Stimulated activated naive CD8-positive, alpha-beta T cell treated with anti-CD3 and anti-CD28 coated beads, Interleukin-15, amount 100 ng/mL, for 72 hours (primary cell): ENCODE measurements around the gene DKK3.
A peak's percentile ranks its signal among the peaks of the same experiment; 100 is the strongest.
"Not testable (repeated sequence)": the region's sequence is repeated elsewhere in the genome, so short reads cannot be mapped to it uniquely, and the experiment has no call there.

Experiments
- ATAC-seq: fragments of 150-1000 bp; cut with Tn5 transposase; 2 replicates; pipeline ENCODE4 v1.10.0; 2021; ENCODE audit warnings: mild to moderate bottlenecking, moderate library complexity
- DNase-seq, 2 donors: peaks; one replicate each; pipeline ENCODE4 v3.0.0; 2021 to 2022
- H3K27ac Mint-ChIP-seq, 2 donors: one replicate each; pipeline ENCODE4 v1.8.0; 2022; ENCODE audit warnings: mild to moderate bottlenecking in 2 of 2, mixed read lengths in 2 of 2, moderate library complexity in 2 of 2
- H3K27me3 Mint-ChIP-seq: one replicate; pipeline ENCODE4 v1.8.0; 2022; ENCODE audit warnings: mixed read lengths
- H3K4me1 Mint-ChIP-seq: one replicate; pipeline ENCODE4 v1.8.0; 2022; ENCODE audit warnings: mild to moderate bottlenecking, mixed read lengths
- H3K4me3 Mint-ChIP-seq, 2 donors: one replicate each; pipeline ENCODE4 v1.8.0; 2022; ENCODE audit warnings: mild to moderate bottlenecking in 2 of 2, mixed read lengths in 2 of 2, moderate library complexity in 1 of 2
- H3K9me3 Mint-ChIP-seq, 2 donors: one replicate each; pipeline ENCODE4 v1.8.0; 2022; ENCODE audit warnings: mixed read lengths in 2 of 2

The DKK3 gene

GRCh38 chr11:12043221-12043620, 34.8 kb upstream of the DKK3 start:
- H3K27me3 Mint-ChIP-seq, result peaks cover 23% of the 10 kb centered on the region
- no peak overlapping the region for H3K27ac Mint-ChIP-seq
- H3K4me1 Mint-ChIP-seq, result peaks cover 16% of the 10 kb centered on the region
- no peaks in the 10 kb centered on the region for H3K9me3 Mint-ChIP-seq
- no peak for ATAC-seq
- no peak overlapping the region for H3K4me3 Mint-ChIP-seq
- no peak for DNase-seq

- H3K27ac Mint-ChIP-seq, result no peak overlapping the region
- H3K4me1 Mint-ChIP-seq, result peaks cover 11% of the 10 kb centered on the region
- DNase-seq, result no peak
- no peaks in the 10 kb centered on the region for H3K9me3 Mint-ChIP-seq
- no peak overlapping the region for H3K4me3 Mint-ChIP-seq
- no peak for ATAC-seq
- H3K27me3 Mint-ChIP-seq, result peaks cover 21% of the 10 kb centered on the region
Measured at GRCh38 chr11:12042215-12042676, 33.8 kb upstream of the DKK3 start.

- not testable (repeated sequence) for H3K9me3 Mint-ChIP-seq, H3K4me1 Mint-ChIP-seq, H3K27ac Mint-ChIP-seq, DNase-seq, H3K4me3 Mint-ChIP-seq, ATAC-seq
- peaks cover 17% of the 10 kb centered on the region for H3K27me3 Mint-ChIP-seq
Measured at GRCh38 chr11:12040719-12041118, 32.3 kb upstream of the DKK3 start.

- Mint-ChIP-seq H3K4me1 (no peaks in the 10 kb centered on the region), H3K27ac (no peak overlapping the region), H3K9me3 (no peaks in the 10 kb centered on the region), H3K4me3 (no peak overlapping the region), H3K27me3 (peaks cover 42% of the 10 kb centered on the region)
- ATAC-seq (no peak), DNase-seq (no peak)
Measured at GRCh38 chr11:12032968-12033367, 24.5 kb upstream of the DKK3 start.

- Mint-ChIP-seq H3K4me3 (no peak overlapping the region), H3K27ac (no peak overlapping the region), H3K9me3 (no peaks in the 10 kb centered on the region), H3K4me1 (no peaks in the 10 kb centered on the region), H3K27me3 (peaks cover 50% of the 10 kb centered on the region)
- DNase-seq, result no peak
- ATAC-seq, result no peak
Measured at GRCh38 chr11:12031856-12032544, 23.6 kb upstream of the DKK3 start.

GRCh38 chr11:12029738-12030363, 21.4 kb upstream of the DKK3 start:
- H3K27me3 Mint-ChIP-seq, result peaks cover 44% of the 10 kb centered on the region
- H3K27ac Mint-ChIP-seq, result no peak overlapping the region
- peaks cover 0 to under 1% of the 10 kb centered on the region in 2 donors for H3K9me3 Mint-ChIP-seq
- H3K4me1 Mint-ChIP-seq, result no peaks in the 10 kb centered on the region
- no peak overlapping the region for H3K4me3 Mint-ChIP-seq
- no peak for ATAC-seq
- no peak for DNase-seq

GRCh38 chr11:12029119-12029518, 20.7 kb upstream of the DKK3 start:
- H3K4me3 Mint-ChIP-seq, result no peak overlapping the region
- peaks cover 43% of the 10 kb centered on the region for H3K27me3 Mint-ChIP-seq
- DNase-seq (no peak), ATAC-seq (no peak)
- no peak overlapping the region for H3K27ac Mint-ChIP-seq
- H3K4me1 Mint-ChIP-seq, result no peaks in the 10 kb centered on the region
- peaks cover 0 to 8% of the 10 kb centered on the region in 2 donors for H3K9me3 Mint-ChIP-seq

GRCh38 chr11:12028303-12028702, 19.9 kb upstream of the DKK3 start:
- no peak for ATAC-seq
- DNase-seq, result no peak
- Mint-ChIP-seq H3K9me3 (peaks cover 0 to 16% of the 10 kb centered on the region in 2 donors), H3K27ac (no peak overlapping the region), H3K27me3 (peaks cover 45% of the 10 kb centered on the region), H3K4me3 (no peak overlapping the region), H3K4me1 (no peaks in the 10 kb centered on the region)

- Mint-ChIP-seq H3K4me3 (no peak overlapping the region), H3K27ac (no peak overlapping the region), H3K9me3 (peaks cover 0 to 27% of the 10 kb centered on the region in 2 donors), H3K4me1 (no peaks in the 10 kb centered on the region), H3K27me3 (peaks cover 56% of the 10 kb centered on the region)
- ATAC-seq (peak; percentile 50), DNase-seq (no peak)
Measured at GRCh38 chr11:12026331-12027211, 18.1 kb upstream of the DKK3 start.

- DNase-seq (no peak), ATAC-seq (no peak)
- Mint-ChIP-seq H3K9me3 (peaks cover 0 to 27% of the 10 kb centered on the region in 2 donors), H3K4me1 (no peaks in the 10 kb centered on the region), H3K27ac (no peak overlapping the region), H3K27me3 (peaks cover 55% of the 10 kb centered on the region), H3K4me3 (no peak overlapping the region)
Measured at GRCh38 chr11:12024254-12024926, 16.0 kb upstream of the DKK3 start.

- H3K4me1 Mint-ChIP-seq, result no peaks in the 10 kb centered on the region
- H3K9me3 Mint-ChIP-seq, result peaks cover 0 to 27% of the 10 kb centered on the region in 2 donors
- no peak for DNase-seq
- H3K27me3 Mint-ChIP-seq, result peaks cover 55% of the 10 kb centered on the region
- ATAC-seq, result no peak
- H3K4me3 Mint-ChIP-seq, result no peak overlapping the region
- H3K27ac Mint-ChIP-seq, result no peak overlapping the region
Measured at GRCh38 chr11:12023015-12023414, 14.6 kb upstream of the DKK3 start.

GRCh38 chr11:12020546-12020945, 12.1 kb upstream of the DKK3 start:
- Mint-ChIP-seq H3K27ac (no peak overlapping the region), H3K4me1 (no peaks in the 10 kb centered on the region), H3K4me3 (no peak overlapping the region), H3K9me3 (peaks cover 0 to 27% of the 10 kb centered on the region in 2 donors), H3K27me3 (peaks cover 35% of the 10 kb centered on the region)
- no peak for DNase-seq
- no peak for ATAC-seq

- H3K4me1 Mint-ChIP-seq, result no peaks in the 10 kb centered on the region
- no peak for ATAC-seq
- no peak for DNase-seq
Measured at GRCh38 chr11:12019866-12020416, 11.5 kb upstream of the DKK3 start.

GRCh38 chr11:12019337-12019736, 10.9 kb upstream of the DKK3 start:
- no peak overlapping the region for H3K27ac Mint-ChIP-seq
- peaks cover 38% of the 10 kb centered on the region for H3K27me3 Mint-ChIP-seq
- H3K9me3 Mint-ChIP-seq, result peaks cover 0 to 21% of the 10 kb centered on the region in 2 donors
- no peaks in the 10 kb centered on the region for H3K4me1 Mint-ChIP-seq
- DNase-seq (no peak), ATAC-seq (no peak)
- H3K4me3 Mint-ChIP-seq, result no peak overlapping the region

More at GRCh38 chr11:12019866-12020416, 11.5 kb upstream of the DKK3 start:
- peaks cover 37% of the 10 kb centered on the region for H3K27me3 Mint-ChIP-seq
- no peak overlapping the region for H3K4me3 Mint-ChIP-seq
- H3K9me3 Mint-ChIP-seq, result peaks cover 0 to 27% of the 10 kb centered on the region in 2 donors
- H3K27ac Mint-ChIP-seq, result no peak overlapping the region

- Mint-ChIP-seq H3K27me3 (peaks cover 39% of the 10 kb centered on the region), H3K27ac (no peak overlapping the region), H3K4me1 (no peaks in the 10 kb centered on the region), H3K9me3 (peaks cover 0 to 8% of the 10 kb centered on the region in 2 donors), H3K4me3 (no peak overlapping the region)
- DNase-seq, result no peak
- ATAC-seq, result no peak
Measured at GRCh38 chr11:12017865-12018453, 9.5 kb upstream of the DKK3 start.
